ENCODE data around the gene TEAD1. TPM values are rescaled to one million over a fixed set of nuclear protein-coding genes. Genes with fewer than 3 reads are reported as not detected.

The TEAD1 gene
- total and polyA plus RNA-seq, 2 experiments from 2014 or later: 24.5 to 103 TPM

DNA sequence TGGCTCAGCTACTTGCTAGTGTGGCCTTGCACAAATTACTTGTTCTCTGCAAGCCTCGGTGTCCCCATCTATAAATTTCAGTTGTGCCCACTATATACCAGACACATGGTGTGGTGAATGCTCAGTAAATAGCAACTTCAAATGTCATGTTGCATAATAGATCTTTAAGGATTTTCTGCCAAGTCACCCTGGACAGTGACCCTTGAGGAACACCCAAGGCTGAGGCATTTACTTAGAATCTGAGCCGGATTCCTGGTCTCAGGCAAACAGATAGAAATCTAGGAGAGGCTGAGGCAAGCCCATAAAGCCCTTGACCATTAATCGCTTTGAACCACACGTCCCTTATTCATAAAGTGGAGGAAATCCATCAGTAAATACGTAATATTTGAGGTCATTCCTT, 9.7 kb downstream of the TEAD1 start:
- Mint-ChIP-seq H3K27ac (no peak overlapping the region), H3K36me3 (ENCODE audit: low read depth) (peaks cover 3% of the 10 kb centered on the region; the same call in 2 of the 3 replicates), H3K4me3 (no peak overlapping the region), H3K9me3 (no peaks in the 10 kb centered on the region; the same call in 2 of the 3 replicates), H3K27me3 (ENCODE audit: insufficient read depth, low read depth, poor library complexity) (peaks cover 14% of the 10 kb centered on the region), H3K4me1 (peaks cover 94% of the 10 kb centered on the region)
- H3K4me1 ChIP-seq (ENCODE audit: insufficient read depth): peaks cover 91% of the 10 kb centered on the region
- ATAC-seq: no peak
- H3K4me2 ChIP-seq: peak overlapping the region; percentile 53
- H4K20me1 ChIP-seq (replicated peaks; ENCODE audit: insufficient read depth): peaks cover 72% of the 10 kb centered on the region
- no peak overlapping the region for H3K27ac ChIP-seq (ENCODE audit: low read depth)
- no peaks in the 10 kb centered on the region for H3K9me2 ChIP-seq (ENCODE audit: insufficient read depth)
- no peak overlapping the region for H2AFZ ChIP-seq
- peaks cover 37% of the 10 kb centered on the region for H3K27me3 ChIP-seq (ENCODE audit: insufficient read depth)
- no peaks in the 10 kb centered on the region for H3K36me3 ChIP-seq (ENCODE audit: insufficient read depth)
- no peaks in the 10 kb centered on the region for H3F3A ChIP-seq (replicated peaks; ENCODE audit: low read depth)
- H3K79me2 ChIP-seq (replicated peaks; ENCODE audit: insufficient read depth): peaks cover 88% of the 10 kb centered on the region
- DNase-seq (ENCODE audit: low spot score): no peak
- peak overlapping the region; percentile 20; the same call in 1 of the 2 replicates for H3K4me3 ChIP-seq
- TF ChIP-seq, protein P1, sequence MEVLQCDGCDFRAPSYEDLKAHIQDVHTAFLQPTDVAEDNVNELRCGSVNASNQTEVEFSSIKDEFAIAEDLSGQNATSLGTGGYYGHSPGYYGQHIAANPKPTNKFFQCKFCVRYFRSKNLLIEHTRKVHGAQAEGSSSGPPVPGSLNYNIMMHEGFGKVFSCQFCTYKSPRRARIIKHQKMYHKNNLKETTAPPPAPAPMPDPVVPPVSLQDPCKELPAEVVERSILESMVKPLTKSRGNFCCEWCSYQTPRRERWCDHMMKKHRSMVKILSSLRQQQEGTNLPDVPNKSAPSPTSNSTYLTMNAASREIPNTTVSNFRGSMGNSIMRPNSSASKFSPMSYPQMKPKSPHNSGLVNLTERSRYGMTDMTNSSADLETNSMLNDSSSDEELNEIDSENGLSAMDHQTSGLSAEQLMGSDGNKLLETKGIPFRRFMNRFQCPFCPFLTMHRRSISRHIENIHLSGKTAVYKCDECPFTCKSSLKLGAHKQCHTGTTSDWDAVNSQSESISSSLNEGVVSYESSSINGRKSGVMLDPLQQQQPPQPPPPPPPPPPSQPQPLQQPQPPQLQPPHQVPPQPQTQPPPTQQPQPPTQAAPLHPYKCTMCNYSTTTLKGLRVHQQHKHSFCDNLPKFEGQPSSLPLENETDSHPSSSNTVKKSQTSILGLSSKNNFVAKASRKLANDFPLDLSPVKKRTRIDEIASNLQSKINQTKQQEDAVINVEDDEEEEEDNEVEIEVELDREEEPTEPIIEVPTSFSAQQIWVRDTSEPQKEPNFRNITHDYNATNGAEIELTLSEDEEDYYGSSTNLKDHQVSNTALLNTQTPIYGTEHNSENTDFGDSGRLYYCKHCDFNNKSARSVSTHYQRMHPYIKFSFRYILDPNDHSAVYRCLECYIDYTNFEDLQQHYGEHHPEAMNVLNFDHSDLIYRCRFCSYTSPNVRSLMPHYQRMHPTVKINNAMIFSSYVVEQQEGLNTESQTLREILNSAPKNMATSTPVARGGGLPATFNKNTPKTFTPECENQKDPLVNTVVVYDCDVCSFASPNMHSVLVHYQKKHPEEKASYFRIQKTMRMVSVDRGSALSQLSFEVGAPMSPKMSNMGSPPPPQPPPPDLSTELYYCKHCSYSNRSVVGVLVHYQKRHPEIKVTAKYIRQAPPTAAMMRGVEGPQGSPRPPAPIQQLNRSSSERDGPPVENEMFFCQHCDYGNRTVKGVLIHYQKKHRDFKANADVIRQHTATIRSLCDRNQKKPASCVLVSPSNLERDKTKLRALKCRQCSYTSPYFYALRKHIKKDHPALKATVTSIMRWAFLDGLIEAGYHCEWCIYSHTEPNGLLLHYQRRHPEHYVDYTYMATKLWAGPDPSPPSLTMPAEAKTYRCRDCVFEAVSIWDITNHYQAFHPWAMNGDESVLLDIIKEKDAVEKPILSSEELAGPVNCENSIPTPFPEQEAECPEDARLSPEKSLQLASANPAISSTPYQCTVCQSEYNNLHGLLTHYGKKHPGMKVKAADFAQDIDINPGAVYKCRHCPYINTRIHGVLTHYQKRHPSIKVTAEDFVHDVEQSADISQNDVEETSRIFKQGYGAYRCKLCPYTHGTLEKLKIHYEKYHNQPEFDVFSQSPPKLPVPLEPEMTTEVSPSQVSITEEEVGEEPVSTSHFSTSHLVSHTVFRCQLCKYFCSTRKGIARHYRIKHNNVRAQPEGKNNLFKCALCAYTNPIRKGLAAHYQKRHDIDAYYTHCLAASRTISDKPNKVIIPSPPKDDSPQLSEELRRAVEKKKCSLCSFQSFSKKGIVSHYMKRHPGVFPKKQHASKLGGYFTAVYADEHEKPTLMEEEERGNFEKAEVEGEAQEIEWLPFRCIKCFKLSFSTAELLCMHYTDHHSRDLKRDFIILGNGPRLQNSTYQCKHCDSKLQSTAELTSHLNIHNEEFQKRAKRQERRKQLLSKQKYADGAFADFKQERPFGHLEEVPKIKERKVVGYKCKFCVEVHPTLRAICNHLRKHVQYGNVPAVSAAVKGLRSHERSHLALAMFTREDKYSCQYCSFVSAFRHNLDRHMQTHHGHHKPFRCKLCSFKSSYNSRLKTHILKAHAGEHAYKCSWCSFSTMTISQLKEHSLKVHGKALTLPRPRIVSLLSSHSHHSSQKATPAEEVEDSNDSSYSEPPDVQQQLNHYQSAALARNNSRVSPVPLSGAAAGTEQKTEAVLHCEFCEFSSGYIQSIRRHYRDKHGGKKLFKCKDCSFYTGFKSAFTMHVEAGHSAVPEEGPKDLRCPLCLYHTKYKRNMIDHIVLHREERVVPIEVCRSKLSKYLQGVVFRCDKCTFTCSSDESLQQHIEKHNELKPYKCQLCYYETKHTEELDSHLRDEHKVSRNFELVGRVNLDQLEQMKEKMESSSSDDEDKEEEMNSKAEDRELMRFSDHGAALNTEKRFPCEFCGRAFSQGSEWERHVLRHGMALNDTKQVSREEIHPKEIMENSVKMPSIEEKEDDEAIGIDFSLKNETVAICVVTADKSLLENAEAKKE (CRISPR knock-in tag; IDR thresholded peaks at IDR 0.05): no peak
- TF ChIP-seq CREB1 (CRISPR knock-in tag; IDR thresholded peaks at IDR 0.05; ENCODE audit: low read depth) (no peak), STAT1 (IDR thresholded peaks at IDR 0.05; ENCODE audit: unreplicated experiment) (no peak), JUNB (IDR thresholded peaks at IDR 0.05; ENCODE audit: unreplicated experiment) (no peak), ZNF114 (CRISPR knock-in tag; IDR thresholded peaks at IDR 0.05) (no peak), POLR2AphosphoS5 (IDR thresholded peaks at IDR 0.05; ENCODE audit: low read depth) (no peak)

GRCh38 chr11:12684315-12684714, 10.1 kb downstream of the TEAD1 start:
- peak; percentile 63 for DNase-seq (ENCODE audit: low spot score)
- H3K4me3 ChIP-seq: peak overlapping the region; percentile 20; the same call in 1 of the 2 replicates
- peaks cover 91% of the 10 kb centered on the region for H3K4me1 ChIP-seq (ENCODE audit: insufficient read depth)
- Mint-ChIP-seq H3K27me3 (ENCODE audit: insufficient read depth, low read depth, poor library complexity) (peaks cover 17% of the 10 kb centered on the region), H3K9me3 (no peaks in the 10 kb centered on the region; the same call in 2 of the 3 replicates), H3K4me3 (peak overlapping the region; percentile 28), H3K4me1 (peaks cover 94% of the 10 kb centered on the region), H3K36me3 (ENCODE audit: low read depth) (peaks cover 3% of the 10 kb centered on the region; the same call in 2 of the 3 replicates), H3K27ac (no peak overlapping the region)
- peak overlapping the region; percentile 53 for H3K4me2 ChIP-seq
- H3F3A ChIP-seq (replicated peaks; ENCODE audit: low read depth): no peaks in the 10 kb centered on the region
- H3K36me3 ChIP-seq (ENCODE audit: insufficient read depth): no peaks in the 10 kb centered on the region
- no peaks in the 10 kb centered on the region for H3K9me2 ChIP-seq (ENCODE audit: insufficient read depth)
- H2AFZ ChIP-seq: no peak overlapping the region
- H3K27ac ChIP-seq (ENCODE audit: low read depth): no peak overlapping the region
- peaks cover 74% of the 10 kb centered on the region for H4K20me1 ChIP-seq (replicated peaks; ENCODE audit: insufficient read depth)
- ATAC-seq: no peak; the same call in 2 of the 3 replicates
- H3K27me3 ChIP-seq (ENCODE audit: insufficient read depth): peaks cover 37% of the 10 kb centered on the region
- peaks cover 88% of the 10 kb centered on the region for H3K79me2 ChIP-seq (replicated peaks; ENCODE audit: insufficient read depth)
- no peak for TF ChIP-seq EZH2phosphoT487 (IDR thresholded peaks at IDR 0.05; ENCODE audit: unreplicated experiment)
- TF ChIP-seq ZNF114 (CRISPR knock-in tag; IDR thresholded peaks at IDR 0.05): no peak
- TF ChIP-seq ETS1 (IDR thresholded peaks at IDR 0.05): no peak
- TF ChIP-seq POLR2AphosphoS5 (IDR thresholded peaks at IDR 0.05; ENCODE audit: low read depth): no peak
- TF ChIP-seq EZH2 (IDR thresholded peaks at IDR 0.05; ENCODE audit: low read depth, unreplicated experiment): no peak
- TF ChIP-seq STAT1 (IDR thresholded peaks at IDR 0.05; ENCODE audit: unreplicated experiment): no peak
- no peak for TF ChIP-seq REST (IDR thresholded peaks at IDR 0.05; ENCODE audit: unreplicated experiment)
